ENCODE measurements around the gene RFFL. TPM values are rescaled to one million over a fixed set of nuclear protein-coding genes. Genes with fewer than 3 reads are reported as not detected.

RFFL gene
- total RNA-seq, 1 experiment from 2014 or later, result 30.3 TPM

- TF ChIP-seq STAT6 (CRISPR knock-in tag; conservative IDR thresholded peaks at IDR 0.05; ENCODE audit: low read depth) (no peak), TCF7 (CRISPR knock-in tag; IDR thresholded peaks at IDR 0.05; ENCODE audit: low read depth) (no peak)
Measured at GRCh38 chr17:35074711-35075707, 11.5 kb upstream of the RFFL start (continued).

GRCh38 chr17:35073991-35074627 is 10.6 kb upstream of the RFFL start:
- Mint-ChIP-seq H3K27ac (no peak overlapping the region), H3K36me3 (no peaks in the 10 kb centered on the region), H3K4me3 (no peak overlapping the region), H3K27me3 (ENCODE audit: low read depth) (no peaks in the 10 kb centered on the region), H3K4me1 (0 out of 2 replicates have a peak, but pooled peaks cover 5% of the 10 kb centered on the region), H3K9me3 (no peaks in the 10 kb centered on the region)
- TF ChIP-seq ZBTB43 (CRISPR knock-in tag; IDR thresholded peaks at IDR 0.05) (no peak), JAZF1 (CRISPR knock-in tag; IDR thresholded peaks at IDR 0.05) (no peak), TEAD1 (CRISPR knock-in tag; IDR thresholded peaks at IDR 0.05) (no peak), ATF2 (CRISPR knock-in tag; IDR thresholded peaks at IDR 0.05; ENCODE audit: borderline replicate concordance, low read depth) (no peak)
- ATAC-seq (no peak), DNase-seq (ENCODE audit: low spot score) (no peak)
- ChIA-PET POLR2A (no interaction called here), CTCF (no interaction called here)

GRCh38 chr17:35073183-35073790 is 9.8 kb upstream of the RFFL start:
- DNase-seq (ENCODE audit: low spot score) (no peak), ATAC-seq (no peak)
- H3K4me3 Mint-ChIP-seq, result no peak overlapping the region
- ChIA-PET POLR2A (no interaction called here), CTCF (no interaction called here)
- 0 out of 2 replicates have a peak, but pooled peaks cover 8% of the 10 kb centered on the region for H3K4me1 Mint-ChIP-seq
- H3K36me3 Mint-ChIP-seq, result no peaks in the 10 kb centered on the region
- TF ChIP-seq NR2C2 (CRISPR knock-in tag; IDR thresholded peaks at IDR 0.05) (no peak), ZNF121 (CRISPR knock-in tag; IDR thresholded peaks at IDR 0.05) (no peak), PRRX2 (CRISPR knock-in tag; IDR thresholded peaks at IDR 0.05) (no peak), ZBTB43 (CRISPR knock-in tag; IDR thresholded peaks at IDR 0.05) (no peak), ATF3 (CRISPR knock-in tag; conservative IDR thresholded peaks at IDR 0.05) (no peak), CREM (CRISPR knock-in tag; IDR thresholded peaks at IDR 0.05) (no peak), NR1H2 (CRISPR knock-in tag; IDR thresholded peaks at IDR 0.05) (no peak), ATF6 (CRISPR knock-in tag; IDR thresholded peaks at IDR 0.05) (no peak), KAT7 (CRISPR knock-in tag; IDR thresholded peaks at IDR 0.05; ENCODE audit: borderline replicate concordance) (no peak), ZNF671 (CRISPR knock-in tag; IDR thresholded peaks at IDR 0.05) (no peak)
- no peaks in the 10 kb centered on the region for H3K9me3 Mint-ChIP-seq
- no peak overlapping the region for H3K27ac Mint-ChIP-seq
- H3K27me3 Mint-ChIP-seq (ENCODE audit: low read depth), result no peaks in the 10 kb centered on the region

Measured in WTC11 (cell line).